Ishikawa (cell line): ENCODE results near the gene EML6.

ENCODE experiments used
- CEBPB ChIP-seq: IDR thresholded peaks from 2 replicates; pipeline ENCODE4 v1.6.1; 2012
- CREB1 ChIP-seq: IDR thresholded peaks from 2 replicates; pipeline ENCODE4 v1.6.1; 2012; ENCODE audit warnings: low read depth
- EGR1 ChIP-seq: IDR thresholded peaks from 2 replicates; pipeline ENCODE4 v1.6.1; 2012
- EP300 ChIP-seq: IDR thresholded peaks from 2 replicates; pipeline ENCODE4 v1.6.1; 2012; ENCODE audit warnings: borderline replicate concordance
- FOXM1 ChIP-seq: IDR thresholded peaks from 2 replicates; pipeline ENCODE4 v1.6.1; 2012; ENCODE audit warnings: low read depth, borderline replicate concordance
- RAD21 ChIP-seq: IDR thresholded peaks from 2 replicates; pipeline ENCODE4 v1.6.1; 2012; ENCODE audit warnings: low read depth
- TAF1 ChIP-seq: IDR thresholded peaks from 2 replicates; pipeline ENCODE4 v1.6.1; 2012; ENCODE audit warnings: low read depth, mild to moderate bottlenecking
- TCF12 ChIP-seq: IDR thresholded peaks from 2 replicates; pipeline ENCODE4 v1.6.1; 2012; ENCODE audit warnings: low read depth
- YY1 ChIP-seq: IDR thresholded peaks from 2 replicates; pipeline ENCODE4 v1.6.1; 2012; ENCODE audit warnings: low read depth
- TF ChIP-seq, protein P1 (sequence below): IDR thresholded peaks from 2 replicates; pipeline ENCODE4 v1.6.1; 2012
- TF ChIP-seq, protein P2 (sequence below): IDR thresholded peaks from 2 replicates; pipeline ENCODE4 v1.6.1; 2012

GRCh38 chr2:54947646-54948045 is 224.2 kb downstream of the EML6 start:
- TF ChIP-seq TAF1 (no peak), RAD21 (no peak), CEBPB (no peak), TCF12 (no peak), EP300 (no peak), CREB1 (no peak), EGR1 (no peak), FOXM1 (no peak), YY1 (no peak)
- TF ChIP-seq, protein P1, sequence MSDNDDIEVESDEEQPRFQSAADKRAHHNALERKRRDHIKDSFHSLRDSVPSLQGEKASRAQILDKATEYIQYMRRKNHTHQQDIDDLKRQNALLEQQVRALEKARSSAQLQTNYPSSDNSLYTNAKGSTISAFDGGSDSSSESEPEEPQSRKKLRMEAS, result no peak
- TF ChIP-seq, protein P2, sequence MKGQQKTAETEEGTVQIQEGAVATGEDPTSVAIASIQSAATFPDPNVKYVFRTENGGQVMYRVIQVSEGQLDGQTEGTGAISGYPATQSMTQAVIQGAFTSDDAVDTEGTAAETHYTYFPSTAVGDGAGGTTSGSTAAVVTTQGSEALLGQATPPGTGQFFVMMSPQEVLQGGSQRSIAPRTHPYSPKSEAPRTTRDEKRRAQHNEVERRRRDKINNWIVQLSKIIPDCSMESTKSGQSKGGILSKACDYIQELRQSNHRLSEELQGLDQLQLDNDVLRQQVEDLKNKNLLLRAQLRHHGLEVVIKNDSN, result no peak
